GM06990 (cell line): ENCODE results near the gene JAG2.

Experiments
- DNase-seq: peaks from one replicate; pipeline ENCODE4 v3.0.0-alpha.2; 2011; ENCODE audit not compliant: insufficient read length; ENCODE audit errors: extremely low read depth
- H3K27me3 ChIP-seq: replicated peaks from 2 replicates; pipeline ENCODE4 v1.6.0; 2011; ENCODE audit warnings: low read length; ENCODE audit not compliant: control insufficient read depth, insufficient read depth
- H3K36me3 ChIP-seq: 2 replicates; pipeline ENCODE4 v1.5.1; 2011; ENCODE audit warnings: low read length; ENCODE audit not compliant: control insufficient read depth, insufficient read depth
- H3K4me3 ChIP-seq: replicated peaks from 2 replicates; pipeline ENCODE4 v1.5.1; 2011; ENCODE audit warnings: low read depth, mild to moderate bottlenecking, control low read depth, low read length
- CTCF ChIP-seq: IDR thresholded peaks from 2 replicates; pipeline ENCODE4 v1.5.1; 2011; ENCODE audit warnings: low read length, control low read depth, mild to moderate bottlenecking, inconsistent platforms; ENCODE audit not compliant: insufficient read depth, poor library complexity, severe bottlenecking

JAG2 gene

GRCh38 chr14:105213361-105213760 lies 44.8 kb upstream of the JAG2 start:
- Histone ChIP-seq H3K4me3 (no peak overlapping the region), H3K27me3 (no peaks in the 10 kb centered on the region), H3K36me3 (peaks cover 12% of the 10 kb centered on the region)
- no peak for TF ChIP-seq CTCF
- no peak for DNase-seq

DNA sequence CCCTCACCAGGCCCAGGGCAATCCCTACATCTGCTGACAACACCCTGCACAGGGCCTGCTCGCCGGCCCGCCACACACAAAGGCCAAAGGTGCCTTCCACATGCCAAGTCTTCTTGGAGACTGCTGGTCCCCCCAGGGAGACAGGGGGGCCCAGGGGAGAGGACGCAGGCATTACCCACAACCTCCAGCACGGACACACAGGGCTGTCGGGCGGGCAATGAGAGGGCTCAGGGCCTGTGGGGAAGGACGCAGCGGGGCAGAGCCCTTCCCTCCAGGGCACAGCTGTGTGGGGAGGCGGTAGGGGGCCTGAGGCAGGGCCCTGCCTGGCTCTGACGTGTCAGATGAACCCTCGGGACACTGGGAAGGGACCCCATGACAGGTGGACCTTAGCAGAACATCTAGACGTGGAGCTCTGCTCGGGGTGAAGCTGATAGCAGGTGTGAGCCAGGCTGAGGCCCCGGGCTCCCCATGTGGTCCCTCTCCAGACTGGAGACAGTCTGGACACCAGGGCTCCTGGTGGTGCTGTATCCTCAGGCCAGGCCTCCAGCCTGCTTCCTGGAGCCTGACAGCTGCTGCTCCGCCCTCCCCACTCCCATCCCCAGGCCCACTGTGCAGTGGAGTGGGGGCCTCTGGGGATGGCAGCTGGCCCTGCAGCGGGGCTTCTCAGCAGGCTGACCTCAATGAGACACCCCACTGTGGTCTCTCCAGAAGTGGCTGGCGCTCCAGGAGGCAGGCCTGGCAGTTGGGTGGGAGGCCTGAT lies 44.1 kb upstream of the JAG2 start:
- Histone ChIP-seq H3K27me3 (no peaks in the 10 kb centered on the region), H3K4me3 (no peak overlapping the region), H3K36me3 (peaks cover 7% of the 10 kb centered on the region)
- TF ChIP-seq CTCF, result no peak
- no peak for DNase-seq

DNA sequence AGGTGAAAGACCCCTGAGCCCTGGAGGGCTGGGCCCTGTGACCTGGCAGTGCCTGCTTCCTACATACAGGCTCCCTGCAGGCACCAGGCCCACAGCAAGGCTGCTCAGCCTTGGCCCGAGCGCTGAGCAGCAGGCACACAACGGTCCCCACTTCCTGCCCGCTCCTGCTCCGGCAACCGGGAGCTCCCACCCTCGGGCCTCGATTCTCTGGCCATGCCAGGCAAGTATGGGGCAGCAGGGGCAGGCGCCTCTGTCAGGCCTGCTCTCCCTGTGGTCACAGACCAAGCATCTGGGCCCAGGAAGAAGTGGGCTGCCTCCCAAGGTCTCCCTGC lies 43.1 kb upstream of the JAG2 start:
- Histone ChIP-seq H3K27me3 (no peaks in the 10 kb centered on the region), H3K36me3 (peaks cover 4% of the 10 kb centered on the region), H3K4me3 (no peak overlapping the region)
- TF ChIP-seq CTCF, result no peak
- DNase-seq, result no peak

DNA sequence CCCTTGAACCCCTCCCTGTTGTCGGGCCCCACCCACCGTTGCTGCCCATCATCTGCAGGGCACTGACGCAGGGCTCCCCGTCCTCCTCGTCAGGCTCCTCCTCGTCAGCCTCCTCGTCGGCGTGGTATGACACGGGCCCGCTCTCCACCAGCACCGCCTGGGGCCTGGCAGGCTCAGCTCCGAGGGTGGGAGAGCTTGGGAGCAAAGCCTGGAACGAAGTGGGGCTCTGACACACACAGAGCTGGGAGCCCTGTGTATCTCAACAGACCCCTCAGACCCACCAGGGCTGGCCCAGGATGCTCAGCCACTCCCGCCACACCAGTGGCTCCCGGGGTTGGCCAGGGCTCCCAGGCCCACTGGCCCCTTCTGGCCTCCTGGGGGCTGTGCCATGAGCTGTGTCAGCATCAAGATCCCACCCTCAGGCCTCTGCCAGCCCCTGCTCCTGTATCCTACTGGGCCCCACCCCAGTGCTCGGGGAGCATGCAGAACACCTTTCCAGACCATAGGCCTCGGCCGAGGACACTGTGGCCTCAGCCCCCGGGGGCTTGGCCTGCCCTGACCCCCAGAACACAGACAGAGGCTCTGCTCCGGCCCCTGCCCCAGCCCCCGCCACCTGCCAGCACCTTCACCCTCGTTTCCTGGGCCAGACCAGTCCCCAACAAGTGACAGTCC lies 42.6 kb upstream of the JAG2 start:
- no peaks in the 10 kb centered on the region for H3K27me3 ChIP-seq
- H3K36me3 ChIP-seq, result peaks cover 4% of the 10 kb centered on the region
- DNase-seq, result no peak
- H3K4me3 ChIP-seq, result no peak overlapping the region
- TF ChIP-seq CTCF, result no peak

- H3K4me3 ChIP-seq, result no peak overlapping the region
- H3K36me3 ChIP-seq, result peaks cover 4% of the 10 kb centered on the region
- no peaks in the 10 kb centered on the region for H3K27me3 ChIP-seq
- TF ChIP-seq CTCF, result no peak
- no peak for DNase-seq
These were observed 41.9 kb upstream of the JAG2 start for GRCh38 chr14:105210266-105211025.
